Hepatocyte (in vitro differentiated cells): Measurements from ENCODE around the gene SIRT5.

Source experiments
- EZH2 ChIP-seq: fragments of 200-600 bp; sonication (generic); IDR thresholded peaks from 2 replicates; pipeline ENCODE4 v1.6.1; 2016; ENCODE audit warnings: antibody characterized with exemption, mild to moderate bottlenecking, borderline replicate concordance
- TF ChIP-seq, protein P1 (sequence below): fragments of 200-600 bp; sonication (generic); IDR thresholded peaks from 2 replicates; pipeline ENCODE4 v1.5.1; 2016; ENCODE audit warnings: antibody characterized with exemption, mild to moderate bottlenecking; ENCODE audit not compliant: poor library complexity

DNA sequence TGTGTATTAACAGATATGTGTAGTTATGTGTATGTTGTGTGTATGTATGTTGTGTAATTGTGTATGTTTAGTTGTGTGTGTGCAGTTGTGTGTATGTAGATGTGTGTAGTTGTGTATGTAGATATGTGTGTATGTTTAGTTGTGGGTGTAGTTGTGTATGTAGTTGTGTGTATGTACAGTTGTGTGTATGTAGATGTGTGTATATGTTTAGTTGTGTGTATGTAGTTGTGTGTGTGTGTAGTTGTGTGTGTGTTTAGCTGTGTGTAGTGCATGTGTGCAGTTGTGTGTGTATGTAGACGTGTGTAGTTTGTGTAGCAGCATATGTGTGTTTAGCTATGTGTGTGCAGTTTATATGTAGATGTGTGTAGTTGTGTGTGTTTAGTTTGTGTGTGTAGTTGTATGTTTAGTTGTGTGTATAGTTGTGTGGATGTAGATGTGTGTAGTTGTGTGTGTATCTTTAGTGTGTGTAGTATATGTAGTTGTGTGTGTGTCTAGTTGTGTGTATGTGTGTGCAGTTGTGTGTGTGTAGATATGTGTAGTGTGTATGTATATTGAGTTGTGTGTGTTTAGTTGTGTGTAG is 16.3 kb downstream of the SIRT5 start:
- TF ChIP-seq, protein P1, sequence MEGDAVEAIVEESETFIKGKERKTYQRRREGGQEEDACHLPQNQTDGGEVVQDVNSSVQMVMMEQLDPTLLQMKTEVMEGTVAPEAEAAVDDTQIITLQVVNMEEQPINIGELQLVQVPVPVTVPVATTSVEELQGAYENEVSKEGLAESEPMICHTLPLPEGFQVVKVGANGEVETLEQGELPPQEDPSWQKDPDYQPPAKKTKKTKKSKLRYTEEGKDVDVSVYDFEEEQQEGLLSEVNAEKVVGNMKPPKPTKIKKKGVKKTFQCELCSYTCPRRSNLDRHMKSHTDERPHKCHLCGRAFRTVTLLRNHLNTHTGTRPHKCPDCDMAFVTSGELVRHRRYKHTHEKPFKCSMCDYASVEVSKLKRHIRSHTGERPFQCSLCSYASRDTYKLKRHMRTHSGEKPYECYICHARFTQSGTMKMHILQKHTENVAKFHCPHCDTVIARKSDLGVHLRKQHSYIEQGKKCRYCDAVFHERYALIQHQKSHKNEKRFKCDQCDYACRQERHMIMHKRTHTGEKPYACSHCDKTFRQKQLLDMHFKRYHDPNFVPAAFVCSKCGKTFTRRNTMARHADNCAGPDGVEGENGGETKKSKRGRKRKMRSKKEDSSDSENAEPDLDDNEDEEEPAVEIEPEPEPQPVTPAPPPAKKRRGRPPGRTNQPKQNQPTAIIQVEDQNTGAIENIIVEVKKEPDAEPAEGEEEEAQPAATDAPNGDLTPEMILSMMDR = no peak
- no peak for TF ChIP-seq EZH2
